ENCODE data around the gene USPL1. TPM values are rescaled to one million over a fixed set of nuclear protein-coding genes. Genes with fewer than 3 reads are reported as not detected.
A peak's percentile ranks its signal among the peaks of the same experiment; 100 is the strongest.

The USPL1 gene
- total RNA-seq, 1 donor from 2014 or later, result 42.5 TPM

- no peak overlapping the region for H3K9ac ChIP-seq
- Mint-ChIP-seq H3K27me3 (ENCODE audit: insufficient read depth, low read depth) (no peaks in the 10 kb centered on the region), H3K4me1 (no peaks in the 10 kb centered on the region), H3K27ac (no peak overlapping the region), H3K36me3 (no peaks in the 10 kb centered on the region), H3K9me3 (no peaks in the 10 kb centered on the region), H3K4me3 (no peak overlapping the region)
- no peaks in the 10 kb centered on the region for H4K20me1 ChIP-seq (ENCODE audit: low read depth)
- H3K36me3 ChIP-seq, result no peaks in the 10 kb centered on the region
- peak overlapping the region; percentile 26 for H2AFZ ChIP-seq (replicated peaks)
- DNase-seq (ENCODE audit: low spot score), result no peak
- no peak overlapping the region for H3K27ac ChIP-seq
- H3K9me3 ChIP-seq (ENCODE audit: low read depth), result no peaks in the 10 kb centered on the region
- H3K27me3 ChIP-seq, result no peaks in the 10 kb centered on the region
- H3K4me1 ChIP-seq, result no peaks in the 10 kb centered on the region
- H3F3A ChIP-seq (ENCODE audit: low read depth), result no peaks in the 10 kb centered on the region
- H3K4me3 ChIP-seq, result no peak overlapping the region
- no peak overlapping the region for H3K4me2 ChIP-seq
- TF ChIP-seq EZH2 (IDR thresholded peaks at IDR 0.05), result no peak
- TF ChIP-seq CTCF (IDR thresholded peaks at IDR 0.05), result no peak
- no peak for TF ChIP-seq EZH2phosphoT487 (IDR thresholded peaks at IDR 0.05)
- H3K79me2 ChIP-seq (ENCODE audit: low read depth), result no peaks in the 10 kb centered on the region
Measured at GRCh38 chr13:30580852-30581502, 36.7 kb upstream of the USPL1 start.

GRCh38 chr13:30581582-30581981, 36.1 kb upstream of the USPL1 start:
- peak; percentile 49 for DNase-seq (ENCODE audit: low spot score)
- Mint-ChIP-seq H3K4me3 (no peak overlapping the region), H3K27me3 (ENCODE audit: insufficient read depth, low read depth) (no peaks in the 10 kb centered on the region), H3K9me3 (no peaks in the 10 kb centered on the region), H3K36me3 (no peaks in the 10 kb centered on the region), H3K4me1 (no peaks in the 10 kb centered on the region), H3K27ac (no peak overlapping the region)
- H3K9me3 ChIP-seq (ENCODE audit: low read depth), result no peaks in the 10 kb centered on the region
- H3F3A ChIP-seq (ENCODE audit: low read depth), result no peaks in the 10 kb centered on the region
- H3K4me2 ChIP-seq, result no peak overlapping the region
- no peak overlapping the region for H3K27ac ChIP-seq
- H3K36me3 ChIP-seq, result no peaks in the 10 kb centered on the region
- H3K9ac ChIP-seq, result no peak overlapping the region
- no peaks in the 10 kb centered on the region for H3K4me1 ChIP-seq
- H3K4me3 ChIP-seq, result no peak overlapping the region
- no peaks in the 10 kb centered on the region for H3K79me2 ChIP-seq (ENCODE audit: low read depth)
- H3K27me3 ChIP-seq, result no peaks in the 10 kb centered on the region
- H2AFZ ChIP-seq (replicated peaks), result no peak overlapping the region
- H4K20me1 ChIP-seq (ENCODE audit: low read depth), result no peaks in the 10 kb centered on the region
- TF ChIP-seq EZH2 (IDR thresholded peaks at IDR 0.05), result no peak
- peak; percentile 56 for TF ChIP-seq CTCF (IDR thresholded peaks at IDR 0.05)
- no peak for TF ChIP-seq EZH2phosphoT487 (IDR thresholded peaks at IDR 0.05)

GRCh38 chr13:30584051-30584731, 33.5 kb upstream of the USPL1 start:
- Histone ChIP-seq H3K27me3 (no peaks in the 10 kb centered on the region), H3K27ac (no peak overlapping the region), H3K9me3 (ENCODE audit: low read depth) (no peaks in the 10 kb centered on the region), H4K20me1 (ENCODE audit: low read depth) (no peaks in the 10 kb centered on the region), H3K36me3 (no peaks in the 10 kb centered on the region), H3K4me2 (no peak overlapping the region), H3K79me2 (ENCODE audit: low read depth) (no peaks in the 10 kb centered on the region), H3K4me3 (no peak overlapping the region), H3F3A (ENCODE audit: low read depth) (no peaks in the 10 kb centered on the region), H3K9ac (no peak overlapping the region), H3K4me1 (no peaks in the 10 kb centered on the region), H2AFZ (replicated peaks) (no peak overlapping the region)
- DNase-seq (ENCODE audit: low spot score), result no peak
- TF ChIP-seq EZH2 (IDR thresholded peaks at IDR 0.05) (no peak), CTCF (IDR thresholded peaks at IDR 0.05) (no peak), EZH2phosphoT487 (IDR thresholded peaks at IDR 0.05) (no peak)
- H3K4me3 Mint-ChIP-seq, result no peak overlapping the region
- no peaks in the 10 kb centered on the region for H3K36me3 Mint-ChIP-seq
- H3K27me3 Mint-ChIP-seq (ENCODE audit: insufficient read depth, low read depth), result no peaks in the 10 kb centered on the region
- no peaks in the 10 kb centered on the region for H3K4me1 Mint-ChIP-seq
- no peaks in the 10 kb centered on the region for H3K9me3 Mint-ChIP-seq
- no peak overlapping the region for H3K27ac Mint-ChIP-seq
